AG09319 (cell line): ENCODE measurements around the gene HP.
"Not testable (repeated sequence)": the region's sequence is repeated elsewhere in the genome, so short reads cannot be mapped to it uniquely, and the experiment has no call there.

Source experiments
- DNase-seq: peaks from one replicate; pipeline ENCODE4 v3.0.0-alpha.2; 2010; ENCODE audit warnings: low read depth; ENCODE audit errors: extremely low read depth
- CTCF ChIP-seq: IDR thresholded peaks from 2 replicates; pipeline ENCODE4 v1.5.1; 2011; ENCODE audit warnings: low read depth, mild to moderate bottlenecking, inconsistent platforms, low read length, moderate library complexity

The HP gene

GRCh38 chr16:72044296-72044695 is 10.0 kb upstream of the HP start:
- DNase-seq = no peak
- TF ChIP-seq CTCF = no peak

GRCh38 chr16:72044825-72045359 is 9.4 kb upstream of the HP start:
- TF ChIP-seq CTCF = no peak
- no peak for DNase-seq

- no peak for DNase-seq
- no peak for TF ChIP-seq CTCF
Observed at GRCh38 chr16:72049110-72049509, 5.2 kb upstream of the HP start.

- no peak for DNase-seq
Observed at GRCh38 chr16:72050769-72051464, 3.4 kb upstream of the HP start.

GRCh38 chr16:72051818-72052217 is 2.5 kb upstream of the HP start:
- TF ChIP-seq CTCF = no peak
- DNase-seq = no peak

More at GRCh38 chr16:72050769-72051464, 3.4 kb upstream of the HP start:
- no peak for TF ChIP-seq CTCF

GRCh38 chr16:72055911-72056310 is 1.6 kb downstream of the HP start:
- TF ChIP-seq CTCF = no peak

GRCh38 chr16:72057313-72057712 is 3.0 kb downstream of the HP start:
- DNase-seq = not testable (repeated sequence)

More at GRCh38 chr16:72055911-72056310, 1.6 kb downstream of the HP start:
- no peak for DNase-seq

GRCh38 chr16:72059060-72059459 is 4.8 kb downstream of the HP start:
- not testable (repeated sequence) for DNase-seq
